Mammary epithelial cell (primary cell): ENCODE measurements around the gene HMGN1.

ENCODE experiments used
- EZH2 ChIP-seq: IDR thresholded peaks from 2 replicates; pipeline ENCODE4 v1.6.1; 2012; ENCODE audit warnings: low read length, inconsistent platforms, borderline replicate concordance
- TF ChIP-seq, protein P1 (sequence below), 2 donors: IDR thresholded peaks in 1 of 2; conservative IDR thresholded peaks in 1 of 2; 2 replicates each; pipeline ENCODE4 v1.5.1; 2011 to 2012; ENCODE audit warnings: inconsistent platforms in 2 of 2, low read length in 2 of 2, mild to moderate bottlenecking in 2 of 2, control low read depth in 1 of 2, low read depth in 1 of 2; ENCODE audit not compliant: insufficient read depth in 1 of 2; ENCODE audit errors: extremely low read depth in 1 of 2

GRCh38 chr21:39388038-39388810 lies 39.3 kb upstream of the HMGN1 start:
- TF ChIP-seq, protein P1, sequence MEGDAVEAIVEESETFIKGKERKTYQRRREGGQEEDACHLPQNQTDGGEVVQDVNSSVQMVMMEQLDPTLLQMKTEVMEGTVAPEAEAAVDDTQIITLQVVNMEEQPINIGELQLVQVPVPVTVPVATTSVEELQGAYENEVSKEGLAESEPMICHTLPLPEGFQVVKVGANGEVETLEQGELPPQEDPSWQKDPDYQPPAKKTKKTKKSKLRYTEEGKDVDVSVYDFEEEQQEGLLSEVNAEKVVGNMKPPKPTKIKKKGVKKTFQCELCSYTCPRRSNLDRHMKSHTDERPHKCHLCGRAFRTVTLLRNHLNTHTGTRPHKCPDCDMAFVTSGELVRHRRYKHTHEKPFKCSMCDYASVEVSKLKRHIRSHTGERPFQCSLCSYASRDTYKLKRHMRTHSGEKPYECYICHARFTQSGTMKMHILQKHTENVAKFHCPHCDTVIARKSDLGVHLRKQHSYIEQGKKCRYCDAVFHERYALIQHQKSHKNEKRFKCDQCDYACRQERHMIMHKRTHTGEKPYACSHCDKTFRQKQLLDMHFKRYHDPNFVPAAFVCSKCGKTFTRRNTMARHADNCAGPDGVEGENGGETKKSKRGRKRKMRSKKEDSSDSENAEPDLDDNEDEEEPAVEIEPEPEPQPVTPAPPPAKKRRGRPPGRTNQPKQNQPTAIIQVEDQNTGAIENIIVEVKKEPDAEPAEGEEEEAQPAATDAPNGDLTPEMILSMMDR (conservative IDR thresholded peaks at IDR 0.05 in 1 of 2, IDR thresholded peaks at IDR 0.05 in 1 of 2; ENCODE audit: extremely low read depth in 1 of 2, insufficient read depth in 1 of 2, low read depth in 1 of 2, low read length in 2 of 2): peak; percentile 88 to 96
- no peak for TF ChIP-seq EZH2
